HL-60 (cell line): ENCODE data around the gene ELFN2.

Experiments used
- CTCF ChIP-seq: IDR thresholded peaks from one replicate; pipeline ENCODE4 v1.5.1; 2011; ENCODE audit warnings: low read length, control low read depth, inconsistent platforms; ENCODE audit not compliant: insufficient read depth
- POLR2AphosphoS5 ChIP-seq: IDR thresholded peaks from 2 replicates; pipeline ENCODE4 v1.6.1; 2012; ENCODE audit warnings: low read depth
- REST ChIP-seq: IDR thresholded peaks from 2 replicates; pipeline ENCODE4 v1.6.1; 2012; ENCODE audit warnings: low read depth; ENCODE audit not compliant: insufficient replicate concordance
- SPI1 ChIP-seq: IDR thresholded peaks from 2 replicates; pipeline ENCODE4 v1.6.1; 2012; ENCODE audit warnings: low read depth, mild to moderate bottlenecking, borderline replicate concordance

GRCh38 chr22:37370306-37370979 lies 56.8 kb downstream of the ELFN2 start:
- TF ChIP-seq CTCF (no peak), POLR2AphosphoS5 (peak; percentile 54), REST (no peak), SPI1 (peak; percentile 93)
